Panc1 (cell line): ENCODE measurements around the gene CACNA1C.

Source experiments
- POLR2AphosphoS5 ChIP-seq: IDR thresholded peaks from 2 replicates; pipeline ENCODE4 v1.6.1; 2012; ENCODE audit warnings: mild to moderate bottlenecking, low read depth, low read length, moderate library complexity
- TF ChIP-seq, protein P1 (sequence below): fragments of 450-650 bp; IDR thresholded peaks from 2 replicates; pipeline ENCODE4 v1.5.1; 2017; ENCODE audit warnings: mild to moderate bottlenecking

DNA sequence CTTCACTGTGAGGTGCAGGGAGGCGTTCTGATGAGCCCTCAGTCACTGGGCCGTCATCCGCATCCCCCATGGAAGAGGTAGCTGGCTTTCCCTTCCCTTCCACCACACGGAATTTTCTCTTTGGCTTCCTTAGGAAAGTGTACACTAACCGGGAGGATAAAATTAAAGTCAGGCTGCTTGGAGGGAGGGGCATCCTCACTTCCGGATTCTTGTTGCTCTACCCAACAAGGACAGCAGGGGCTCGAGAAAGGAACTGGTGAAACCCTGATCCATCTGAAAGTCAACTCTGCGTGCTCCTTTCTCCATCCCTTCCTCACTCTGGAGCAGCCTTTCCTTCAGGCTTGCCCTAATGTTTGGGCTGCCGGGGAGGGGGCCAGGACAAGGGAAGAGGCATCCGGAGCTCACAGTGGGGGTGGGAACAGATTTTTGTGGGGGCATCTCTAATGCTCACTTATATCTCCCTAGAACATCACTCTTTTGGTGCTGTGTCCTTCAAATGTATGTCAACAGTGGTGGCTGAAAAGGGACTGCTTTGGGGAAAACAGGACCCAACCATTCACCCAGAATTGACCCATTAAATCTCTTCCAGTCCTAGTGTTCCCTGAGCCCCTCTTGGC, 640.6 kb downstream of the CACNA1C start:
- TF ChIP-seq, protein P1, sequence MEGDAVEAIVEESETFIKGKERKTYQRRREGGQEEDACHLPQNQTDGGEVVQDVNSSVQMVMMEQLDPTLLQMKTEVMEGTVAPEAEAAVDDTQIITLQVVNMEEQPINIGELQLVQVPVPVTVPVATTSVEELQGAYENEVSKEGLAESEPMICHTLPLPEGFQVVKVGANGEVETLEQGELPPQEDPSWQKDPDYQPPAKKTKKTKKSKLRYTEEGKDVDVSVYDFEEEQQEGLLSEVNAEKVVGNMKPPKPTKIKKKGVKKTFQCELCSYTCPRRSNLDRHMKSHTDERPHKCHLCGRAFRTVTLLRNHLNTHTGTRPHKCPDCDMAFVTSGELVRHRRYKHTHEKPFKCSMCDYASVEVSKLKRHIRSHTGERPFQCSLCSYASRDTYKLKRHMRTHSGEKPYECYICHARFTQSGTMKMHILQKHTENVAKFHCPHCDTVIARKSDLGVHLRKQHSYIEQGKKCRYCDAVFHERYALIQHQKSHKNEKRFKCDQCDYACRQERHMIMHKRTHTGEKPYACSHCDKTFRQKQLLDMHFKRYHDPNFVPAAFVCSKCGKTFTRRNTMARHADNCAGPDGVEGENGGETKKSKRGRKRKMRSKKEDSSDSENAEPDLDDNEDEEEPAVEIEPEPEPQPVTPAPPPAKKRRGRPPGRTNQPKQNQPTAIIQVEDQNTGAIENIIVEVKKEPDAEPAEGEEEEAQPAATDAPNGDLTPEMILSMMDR: no peak
- no peak for TF ChIP-seq POLR2AphosphoS5
